ENCODE data around the gene POU2AF1.

Gene POU2AF1

DNA sequence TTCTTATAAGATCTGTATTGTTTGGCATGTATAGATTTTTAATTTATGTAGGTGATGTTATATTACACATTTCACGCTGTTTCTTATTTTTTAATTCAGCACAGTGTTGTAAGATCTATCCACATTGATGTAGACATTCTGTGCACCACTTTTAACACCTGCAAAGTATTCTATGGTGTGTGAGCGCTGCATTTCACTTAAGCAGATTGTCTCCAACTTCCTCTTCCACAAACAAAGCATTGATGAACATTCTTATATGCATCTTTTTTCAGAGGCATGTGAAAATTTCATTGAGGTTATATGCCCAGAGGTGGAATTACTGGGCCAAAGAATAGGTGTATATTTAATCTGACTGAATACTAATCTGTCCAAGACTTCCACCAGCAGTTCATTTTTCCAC lies 3.4 kb upstream of the POU2AF1 start:
- peak overlapping the region; percentile 46 for H3K27ac Mint-ChIP-seq
- H3K36me3 Mint-ChIP-seq = no peaks in the 10 kb centered on the region
- H3K27me3 Mint-ChIP-seq = no peaks in the 10 kb centered on the region
- H3K4me3 Mint-ChIP-seq = peak overlapping the region; percentile 3
- no peaks in the 10 kb centered on the region for H3K9me3 Mint-ChIP-seq (ENCODE audit: low read depth)
- H3K4me1 Mint-ChIP-seq (ENCODE audit: low read depth) = peaks cover 47% of the 10 kb centered on the region

DNA sequence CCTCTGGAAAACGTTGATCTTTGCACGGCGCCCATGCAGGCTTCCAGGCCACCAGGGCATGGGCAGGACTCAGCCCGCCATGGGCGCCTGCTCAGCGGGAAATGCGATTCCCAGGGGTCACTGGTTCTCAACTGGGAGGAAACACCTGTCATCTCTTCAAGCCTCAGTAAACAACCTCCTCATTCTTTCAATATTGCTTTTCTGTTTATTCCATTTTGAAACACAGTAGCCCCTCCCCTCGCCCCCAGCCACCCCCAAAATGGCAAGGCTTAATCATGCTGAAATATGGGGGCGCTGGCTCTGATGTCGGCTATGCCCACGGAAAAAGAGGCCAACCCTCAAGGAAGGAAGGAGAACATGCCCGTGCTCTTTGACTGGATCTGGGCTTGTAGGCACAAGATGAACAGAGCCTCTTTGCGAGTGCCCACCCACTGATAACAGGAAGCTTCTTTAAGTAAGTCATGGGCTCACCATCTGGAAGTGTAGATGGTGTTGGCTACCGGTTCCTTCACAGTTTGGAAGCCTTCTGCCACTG lies 594 bp upstream of the POU2AF1 start:
- Mint-ChIP-seq H3K36me3 (no peaks in the 10 kb centered on the region), H3K27ac (peak overlapping the region; percentile 94), H3K27me3 (no peaks in the 10 kb centered on the region), H3K4me3 (peak overlapping the region; percentile 75), H3K4me1 (ENCODE audit: low read depth) (peaks cover 69% of the 10 kb centered on the region), H3K9me3 (ENCODE audit: low read depth) (no peaks in the 10 kb centered on the region)

DNA sequence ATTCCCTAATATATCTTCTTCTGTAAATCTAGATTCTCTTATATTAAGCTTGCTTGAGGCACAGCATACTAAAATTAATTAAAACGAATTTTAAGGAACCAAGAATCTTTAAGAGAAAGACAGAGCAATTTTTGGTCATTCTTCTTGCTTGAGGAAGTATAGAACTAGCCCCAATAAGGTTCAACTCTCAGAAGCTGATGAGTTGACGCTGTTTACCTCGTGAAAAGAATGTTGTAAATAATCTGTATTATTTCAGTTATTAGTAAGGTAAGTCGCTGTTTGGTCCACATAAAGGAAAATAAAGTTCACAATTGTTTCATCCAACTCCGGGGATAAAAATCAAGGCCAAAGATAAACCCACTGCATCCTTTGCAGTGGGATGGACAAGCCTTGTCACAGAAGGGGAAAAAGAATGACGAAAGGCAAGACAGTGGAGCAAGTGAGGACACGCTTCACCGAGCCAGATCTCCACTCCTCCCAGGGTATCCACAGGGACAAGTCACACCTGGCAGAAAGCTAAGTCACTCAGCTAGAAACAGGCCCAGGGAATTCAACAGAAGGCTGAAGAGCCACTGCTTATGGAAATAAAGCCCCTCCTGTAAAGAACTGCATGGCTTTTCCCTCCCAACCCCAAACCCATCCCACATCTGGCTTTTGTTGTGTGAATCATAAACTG lies 752 bp downstream of the POU2AF1 start:
- no peaks in the 10 kb centered on the region for H3K36me3 Mint-ChIP-seq

DNA sequence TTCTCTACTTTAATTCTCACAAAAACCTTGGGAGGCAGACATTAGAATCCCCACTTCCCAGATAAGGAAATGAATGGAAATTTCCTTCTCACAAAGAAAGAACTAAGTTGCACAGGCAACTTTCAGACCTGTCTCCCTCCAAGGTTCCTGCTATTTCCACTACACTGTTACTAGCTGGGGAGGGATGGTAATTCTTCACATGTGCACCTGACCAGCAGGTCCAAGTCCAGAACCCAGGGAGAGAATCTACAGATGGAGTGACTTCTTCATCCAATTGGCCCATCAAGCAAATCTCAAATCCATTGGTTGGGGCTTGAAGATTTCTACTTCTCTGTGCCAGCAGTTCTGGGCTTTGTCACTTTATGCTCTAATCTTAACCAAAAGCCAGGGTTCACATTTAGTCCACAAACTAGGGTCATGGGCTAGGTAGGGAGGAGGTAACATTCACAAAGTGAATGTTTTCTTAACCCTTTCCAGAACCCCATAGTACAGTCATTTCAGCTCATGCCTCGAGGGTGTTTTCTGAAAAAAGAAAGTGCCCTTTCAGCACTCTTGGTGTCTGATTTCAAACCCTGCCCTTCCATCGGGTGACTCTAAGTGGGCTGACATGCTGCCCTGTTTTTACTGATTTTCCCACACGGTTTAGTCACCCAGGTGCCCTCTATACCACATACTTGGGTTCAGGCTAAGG lies 2.7 kb downstream of the POU2AF1 start:
- peak overlapping the region; percentile 9 for H3K4me3 Mint-ChIP-seq
- no peaks in the 10 kb centered on the region for H3K36me3 Mint-ChIP-seq
- peak overlapping the region; percentile 79 for H3K27ac Mint-ChIP-seq

More for the DNA sequence above, 752 bp downstream of the POU2AF1 start:
- no peaks in the 10 kb centered on the region for H3K9me3 Mint-ChIP-seq (ENCODE audit: low read depth)
- H3K27ac Mint-ChIP-seq = peak overlapping the region; percentile 94
- peak overlapping the region; percentile 75 for H3K4me3 Mint-ChIP-seq
- H3K4me1 Mint-ChIP-seq (ENCODE audit: low read depth) = peaks cover 69% of the 10 kb centered on the region
- H3K27me3 Mint-ChIP-seq = no peaks in the 10 kb centered on the region

DNA sequence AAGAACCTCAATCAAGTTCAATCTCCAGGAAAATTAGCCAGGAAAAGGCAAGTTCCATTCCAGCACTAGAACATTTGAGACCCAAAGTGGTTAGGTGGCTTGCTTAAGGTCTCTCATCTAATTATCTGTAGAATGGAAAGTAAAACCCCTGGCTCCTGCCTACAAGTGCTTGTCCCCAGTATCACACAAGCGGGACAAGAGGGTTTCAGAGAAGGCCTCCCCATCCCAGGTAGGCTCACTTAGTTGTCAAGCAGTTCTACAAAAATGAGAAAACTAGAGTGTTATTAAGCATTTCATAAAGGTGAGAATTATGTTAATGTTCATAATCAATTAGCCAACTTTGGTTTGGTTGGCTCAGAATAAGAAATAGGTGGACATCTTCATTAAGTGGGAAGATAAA lies 5.5 kb downstream of the POU2AF1 start:
- Mint-ChIP-seq H3K9me3 (ENCODE audit: low read depth) (no peaks in the 10 kb centered on the region), H3K4me1 (ENCODE audit: low read depth) (peaks cover 47% of the 10 kb centered on the region), H3K36me3 (no peaks in the 10 kb centered on the region), H3K27ac (no peak overlapping the region), H3K4me3 (peak overlapping the region; percentile 17), H3K27me3 (no peaks in the 10 kb centered on the region)

More for the DNA sequence above, 2.7 kb downstream of the POU2AF1 start:
- H3K4me1 Mint-ChIP-seq (ENCODE audit: low read depth) = peaks cover 63% of the 10 kb centered on the region
- H3K9me3 Mint-ChIP-seq (ENCODE audit: low read depth) = no peaks in the 10 kb centered on the region
- H3K27me3 Mint-ChIP-seq = no peaks in the 10 kb centered on the region

DNA sequence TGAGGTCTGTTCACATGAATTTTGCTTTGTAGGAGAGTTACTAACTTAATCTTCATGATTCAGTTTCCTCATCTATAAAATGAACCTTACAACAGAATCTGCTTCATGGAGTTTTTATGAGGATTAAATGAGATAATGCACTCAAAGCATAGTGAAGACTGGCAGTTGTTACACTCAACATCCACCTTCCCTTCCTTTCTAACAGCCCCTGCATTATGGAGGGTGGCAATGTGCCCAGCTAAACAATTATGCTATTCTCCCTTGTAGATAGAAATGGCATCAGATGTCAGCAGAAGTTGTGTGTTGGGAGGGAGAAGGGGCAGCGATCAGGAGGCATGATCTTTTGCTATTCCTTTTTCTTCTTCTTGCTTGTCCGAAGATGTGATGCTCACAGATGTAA lies 6.5 kb downstream of the POU2AF1 start:
- H3K4me3 Mint-ChIP-seq = no peak overlapping the region
- peaks cover 36% of the 10 kb centered on the region for H3K4me1 Mint-ChIP-seq (ENCODE audit: low read depth)
- no peak overlapping the region for H3K27ac Mint-ChIP-seq
- no peaks in the 10 kb centered on the region for H3K36me3 Mint-ChIP-seq
- no peaks in the 10 kb centered on the region for H3K27me3 Mint-ChIP-seq
- no peaks in the 10 kb centered on the region for H3K9me3 Mint-ChIP-seq (ENCODE audit: low read depth)

DNA sequence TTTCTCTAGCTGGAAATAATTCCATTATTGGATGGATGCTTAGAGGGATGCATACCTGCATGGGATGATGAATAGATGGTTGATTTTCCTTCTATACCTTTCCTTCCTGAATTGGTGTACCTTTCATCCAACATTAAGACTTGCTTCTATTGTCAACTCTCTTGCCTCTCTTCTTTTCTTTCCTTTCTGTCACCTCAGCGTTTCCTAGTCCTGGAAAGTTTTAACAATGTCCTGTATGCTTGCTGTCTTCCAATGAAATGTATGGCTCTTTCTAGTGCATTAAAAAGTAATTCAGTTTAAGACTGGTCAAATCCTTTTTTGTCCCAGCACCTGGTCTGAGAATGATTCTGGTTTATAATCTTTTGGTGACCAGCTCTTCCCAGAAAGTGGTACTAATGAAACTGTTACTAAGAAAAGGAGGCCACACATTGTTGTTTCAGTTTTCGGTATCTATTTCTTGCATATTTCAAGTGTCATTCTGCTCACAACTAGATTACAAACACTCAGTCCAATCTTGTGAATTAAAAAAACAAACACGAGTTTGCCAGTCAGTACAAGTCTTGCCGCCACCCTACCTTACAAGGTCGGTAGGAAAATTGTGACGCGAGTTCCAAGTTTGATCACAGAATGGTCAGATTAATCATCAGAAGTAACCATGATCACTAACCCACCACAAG lies 8.0 kb downstream of the POU2AF1 start:
- no peak overlapping the region for H3K4me3 Mint-ChIP-seq
- no peaks in the 10 kb centered on the region for H3K36me3 Mint-ChIP-seq
- peak overlapping the region; percentile 52 for H3K27ac Mint-ChIP-seq
- H3K4me1 Mint-ChIP-seq (ENCODE audit: low read depth) = peaks cover 22% of the 10 kb centered on the region
- H3K9me3 Mint-ChIP-seq (ENCODE audit: low read depth) = no peaks in the 10 kb centered on the region
- no peaks in the 10 kb centered on the region for H3K27me3 Mint-ChIP-seq

DNA sequence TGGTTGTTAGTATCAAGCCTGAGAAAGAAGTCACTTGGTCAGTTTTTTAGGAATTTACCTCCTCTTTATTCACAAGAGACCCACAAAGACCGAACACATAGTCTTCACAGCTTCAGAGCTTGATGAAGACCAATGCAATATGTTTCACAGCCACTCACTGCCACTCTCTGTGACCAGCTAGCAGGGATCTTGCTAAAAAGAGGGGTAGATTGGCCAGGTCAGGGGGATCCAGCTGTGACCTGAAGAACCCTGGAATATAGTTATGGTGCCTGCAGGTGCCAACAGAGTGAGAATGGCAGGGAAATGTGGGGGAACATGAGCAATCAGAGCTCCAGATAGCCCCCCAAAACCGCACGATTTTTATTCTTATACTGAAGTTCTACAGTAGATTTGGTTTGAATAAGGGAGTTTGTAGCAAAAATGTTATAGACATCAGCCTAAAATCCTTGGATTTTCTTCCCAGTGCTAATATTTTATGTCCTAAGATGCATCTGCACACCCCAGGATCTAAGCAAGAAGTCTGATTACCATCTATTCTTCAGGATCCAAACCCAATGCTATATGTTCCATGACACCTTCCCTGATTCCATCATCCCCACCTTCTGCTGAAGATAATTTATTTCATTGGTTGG lies 8.7 kb downstream of the POU2AF1 start:
- H3K4me1 Mint-ChIP-seq (ENCODE audit: low read depth) = peaks cover 18% of the 10 kb centered on the region
- no peaks in the 10 kb centered on the region for H3K36me3 Mint-ChIP-seq
- H3K4me3 Mint-ChIP-seq = no peak overlapping the region
- no peak overlapping the region for H3K27ac Mint-ChIP-seq
- no peaks in the 10 kb centered on the region for H3K27me3 Mint-ChIP-seq
- no peaks in the 10 kb centered on the region for H3K9me3 Mint-ChIP-seq (ENCODE audit: low read depth)

DNA sequence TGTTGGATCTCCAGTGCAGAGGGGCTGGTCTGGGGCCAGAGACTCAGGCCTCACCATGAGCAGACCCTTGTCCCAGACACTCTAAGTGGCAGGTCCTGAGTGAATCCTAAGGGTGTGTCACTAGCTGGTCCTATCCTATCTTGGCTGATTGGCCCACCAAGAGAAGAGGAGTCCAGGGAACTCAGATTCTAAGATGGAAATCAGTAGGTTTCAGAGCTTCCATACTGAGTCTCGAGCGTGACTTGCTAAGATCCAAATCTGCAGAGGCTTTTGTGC lies 10.9 kb downstream of the POU2AF1 start:
- Mint-ChIP-seq H3K36me3 (no peaks in the 10 kb centered on the region), H3K4me1 (ENCODE audit: low read depth) (peaks cover 14% of the 10 kb centered on the region)

DNA sequence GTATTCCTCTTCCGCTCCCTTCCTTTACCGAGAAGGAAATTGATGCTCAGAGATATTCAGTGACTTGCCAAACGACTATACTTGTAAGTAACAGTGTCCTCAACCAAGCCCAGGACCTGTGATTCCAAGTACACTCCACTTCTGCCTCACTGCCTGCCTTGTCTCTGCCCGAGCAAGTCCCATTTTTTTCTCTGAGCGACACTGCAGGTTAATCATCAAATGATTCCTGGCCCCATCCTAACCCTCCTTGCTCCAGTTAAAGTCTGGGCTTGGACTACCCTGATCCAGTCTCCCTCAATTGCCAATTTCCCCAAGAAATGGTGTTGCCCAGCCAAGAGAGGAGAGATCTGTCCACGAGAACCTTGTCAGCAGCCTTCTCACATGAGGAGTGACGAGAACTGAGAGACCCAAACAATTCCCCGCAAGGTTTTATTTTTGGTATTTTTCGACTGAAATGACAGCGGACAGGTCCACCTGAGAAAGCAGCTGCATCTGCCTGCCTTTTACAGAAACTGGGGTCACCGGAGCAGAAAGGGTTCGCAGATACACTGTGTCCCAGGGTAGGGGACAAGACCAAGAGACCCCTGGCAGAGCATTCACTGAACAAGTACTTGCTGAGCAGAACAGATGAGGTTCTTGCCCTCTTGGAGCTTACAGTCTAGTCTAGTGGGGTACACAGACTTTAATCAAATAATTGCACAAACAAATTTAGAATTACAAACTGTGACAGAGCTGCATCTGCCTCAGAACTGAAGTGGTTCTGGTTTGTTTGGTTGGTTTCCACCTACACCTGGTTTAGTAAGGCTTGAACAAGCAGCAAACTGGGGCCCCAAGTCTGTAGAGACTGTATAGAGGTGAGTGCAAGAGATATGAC lies 11.4 kb downstream of the POU2AF1 start:
- H3K36me3 Mint-ChIP-seq = no peaks in the 10 kb centered on the region
- no peak overlapping the region for H3K4me3 Mint-ChIP-seq
- no peaks in the 10 kb centered on the region for H3K9me3 Mint-ChIP-seq (ENCODE audit: low read depth)
- no peak overlapping the region for H3K27ac Mint-ChIP-seq
- no peaks in the 10 kb centered on the region for H3K27me3 Mint-ChIP-seq
- peaks cover 14% of the 10 kb centered on the region for H3K4me1 Mint-ChIP-seq (ENCODE audit: low read depth)

More for the DNA sequence above, 10.9 kb downstream of the POU2AF1 start:
- Mint-ChIP-seq H3K27ac (no peak overlapping the region), H3K4me3 (no peak overlapping the region), H3K27me3 (no peaks in the 10 kb centered on the region), H3K9me3 (ENCODE audit: low read depth) (no peaks in the 10 kb centered on the region)

DNA sequence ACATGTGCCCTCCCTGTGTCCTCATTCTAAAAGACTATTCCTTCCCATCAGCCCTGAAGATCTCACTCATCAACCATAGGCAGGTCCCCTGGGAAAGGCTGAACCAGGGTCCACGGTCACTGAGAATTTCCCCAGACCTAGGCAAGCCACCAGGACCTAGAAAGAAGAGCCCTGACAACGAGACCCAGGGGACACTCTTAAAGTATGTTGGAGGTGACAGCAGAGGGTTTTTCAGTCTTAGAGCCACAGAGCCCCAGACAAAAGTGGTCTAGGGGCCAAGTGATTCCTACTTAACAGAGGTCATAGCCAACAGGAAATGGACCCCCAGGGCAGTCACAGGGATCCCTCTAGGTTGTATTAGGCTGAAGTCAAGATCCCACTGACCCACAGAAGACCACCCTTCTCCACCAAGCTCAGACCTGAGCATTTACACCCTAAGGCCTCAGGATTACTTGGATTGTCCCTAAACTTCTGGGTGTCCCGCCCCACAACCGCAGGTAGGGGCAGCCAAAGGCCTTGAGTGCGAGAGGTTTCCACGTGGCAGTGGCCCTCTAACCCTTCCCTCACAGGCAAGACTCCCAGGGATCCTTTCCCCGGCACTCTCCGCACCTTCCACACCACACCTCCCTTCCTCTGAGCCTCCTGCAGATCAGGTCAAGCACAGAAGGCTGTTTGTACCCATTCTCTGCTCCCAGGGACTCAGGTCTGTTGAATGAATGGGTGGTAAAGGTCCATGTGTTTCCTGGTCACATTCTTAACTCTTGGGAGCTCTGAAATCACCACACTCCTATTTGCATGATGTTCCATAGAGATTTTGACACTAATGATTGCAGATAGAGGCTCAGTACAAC lies 12.3 kb downstream of the POU2AF1 start:
- Mint-ChIP-seq H3K4me1 (ENCODE audit: low read depth) (peaks cover 13% of the 10 kb centered on the region), H3K9me3 (ENCODE audit: low read depth) (no peaks in the 10 kb centered on the region), H3K4me3 (no peak overlapping the region)

DNA sequence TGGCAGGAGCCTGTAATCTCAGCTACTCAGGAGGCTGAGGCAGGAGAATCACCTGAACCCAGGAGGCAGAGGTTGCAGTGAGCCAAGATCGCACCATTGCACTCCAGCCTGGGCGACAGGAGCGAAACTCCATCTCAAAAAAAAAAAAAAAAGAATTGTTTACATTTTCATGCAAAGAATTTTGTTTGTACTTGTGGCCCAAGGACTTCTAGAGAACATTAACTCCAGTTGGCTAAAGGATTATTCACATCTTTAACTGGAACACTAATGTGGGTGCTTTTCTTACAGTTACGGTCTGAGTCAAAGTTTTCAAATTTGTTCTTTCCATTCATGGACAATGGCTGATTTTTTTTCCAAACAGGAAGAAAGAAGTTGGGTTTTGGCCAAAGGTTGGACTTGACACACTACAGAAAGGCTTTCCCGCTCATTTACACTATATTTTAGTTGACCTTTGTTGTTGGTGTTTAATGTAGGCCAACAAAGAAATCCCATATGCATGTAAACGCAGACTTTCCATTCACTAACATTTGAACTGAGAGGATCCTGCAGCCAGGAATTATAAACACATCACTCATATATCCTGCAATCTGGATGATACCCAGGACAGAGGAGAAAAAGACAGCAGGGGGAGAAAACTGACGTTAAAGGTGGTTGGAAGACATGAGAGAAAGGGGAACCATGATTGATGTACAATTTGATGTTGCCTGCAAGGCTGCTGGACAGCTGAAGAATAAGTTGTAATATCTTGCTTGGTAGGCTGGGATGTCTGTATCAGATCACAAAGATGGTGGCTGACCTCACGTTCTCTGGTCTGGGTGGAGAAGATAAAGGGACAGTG lies 13.1 kb downstream of the POU2AF1 start:
- Mint-ChIP-seq H3K9me3 (ENCODE audit: low read depth) (no peaks in the 10 kb centered on the region), H3K4me1 (ENCODE audit: low read depth) (peaks cover 4% of the 10 kb centered on the region), H3K4me3 (no peak overlapping the region), H3K27me3 (no peaks in the 10 kb centered on the region), H3K36me3 (no peaks in the 10 kb centered on the region), H3K27ac (no peak overlapping the region)

More for the DNA sequence above, 12.3 kb downstream of the POU2AF1 start:
- H3K27ac Mint-ChIP-seq = no peak overlapping the region
- no peaks in the 10 kb centered on the region for H3K36me3 Mint-ChIP-seq
- H3K27me3 Mint-ChIP-seq = no peaks in the 10 kb centered on the region

DNA sequence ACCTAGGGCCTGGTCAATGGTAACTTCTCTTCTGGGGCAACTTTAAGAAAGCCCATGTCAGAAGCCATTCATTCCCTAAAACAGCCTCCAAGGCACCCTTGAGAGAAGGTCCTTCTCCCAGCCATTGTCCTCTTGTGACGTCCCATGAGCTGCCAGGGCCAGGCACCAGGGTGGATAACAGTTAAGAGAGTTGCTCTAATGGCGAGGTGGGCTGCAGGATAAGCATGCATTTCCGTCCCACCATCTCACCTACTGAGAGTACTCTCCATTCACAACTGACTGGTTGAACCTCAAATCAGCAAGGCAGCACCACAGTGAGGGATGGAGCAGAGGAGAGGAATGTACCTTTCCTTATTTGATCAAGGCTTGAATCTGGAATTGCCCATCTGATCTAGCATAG lies 14.6 kb downstream of the POU2AF1 start:
- Mint-ChIP-seq H3K27ac (no peak overlapping the region), H3K27me3 (no peaks in the 10 kb centered on the region), H3K9me3 (ENCODE audit: low read depth) (no peaks in the 10 kb centered on the region), H3K36me3 (no peaks in the 10 kb centered on the region), H3K4me3 (no peak overlapping the region), H3K4me1 (ENCODE audit: low read depth) (no peaks in the 10 kb centered on the region)

Measured in activated naive CD8-positive, alpha-beta T cell (primary cell).